Astrocyte (in vitro differentiated cells and primary cell): ENCODE data around the gene SAXO2. TPM values are rescaled to one million over a fixed set of nuclear protein-coding genes. Genes with fewer than 3 reads are reported as not detected.
"Not testable (repeated sequence)": the region's sequence is repeated elsewhere in the genome, so short reads cannot be mapped to it uniquely, and the experiment has no call there.

Source experiments
- DNase-seq: peaks from one replicate; pipeline ENCODE4 v3.0.0-alpha.2; 2010; ENCODE audit warnings: low read depth
- FAIRE-seq: peaks from 2 replicates; lab custom pipeline; 2011; peaks lifted over from hg19 to GRCh38; lab: Jason Lieb, UNC
- H2AFZ ChIP-seq: 2 replicates; pipeline ENCODE4 v1.6.0; 2012; ENCODE audit warnings: low read depth, low read length, inconsistent platforms
- H3K27ac ChIP-seq: 2 replicates; pipeline ENCODE4 v1.5.1; 2011; ENCODE audit warnings: low read depth, low read length, inconsistent platforms
- H3K27me3 ChIP-seq: 2 replicates; pipeline ENCODE4 v1.6.0; 2011; ENCODE audit warnings: low read length, inconsistent platforms; ENCODE audit not compliant: insufficient read depth
- H3K36me3 ChIP-seq: 2 replicates; pipeline ENCODE4 v1.5.1; 2011; ENCODE audit warnings: low read length, inconsistent platforms; ENCODE audit not compliant: insufficient read depth
- H3K4me1 ChIP-seq: 2 replicates; pipeline ENCODE4 v1.5.1; 2011; ENCODE audit warnings: low read length, inconsistent platforms; ENCODE audit not compliant: insufficient read depth
- H3K4me2 ChIP-seq: 2 replicates; pipeline ENCODE4 v1.6.0; 2012; ENCODE audit warnings: low read length, inconsistent platforms
- H3K4me3 ChIP-seq: 2 replicates; pipeline ENCODE4 v1.5.1; 2011; ENCODE audit warnings: low read depth, mild to moderate bottlenecking, low read length, inconsistent platforms; ENCODE audit not compliant: insufficient read depth
- H3K79me2 ChIP-seq: 2 replicates; pipeline ENCODE4 v1.6.0; 2012; ENCODE audit warnings: mild to moderate bottlenecking, low read length, inconsistent platforms; ENCODE audit not compliant: insufficient read depth
- H3K9ac ChIP-seq: 2 replicates; pipeline ENCODE4 v1.6.0; 2012; ENCODE audit warnings: mild to moderate bottlenecking, low read length, inconsistent platforms
- H3K9me3 ChIP-seq: 2 replicates; pipeline ENCODE4 v1.5.1; 2012; ENCODE audit warnings: low read depth, mild to moderate bottlenecking, low read length, inconsistent platforms; ENCODE audit not compliant: insufficient read depth
- H4K20me1 ChIP-seq: 2 replicates; pipeline ENCODE4 v1.6.0; 2012; ENCODE audit warnings: low read length, inconsistent platforms; ENCODE audit not compliant: insufficient read depth
- H3K27ac Mint-ChIP-seq: one replicate; pipeline ENCODE4 v1.8.0; 2021; ENCODE audit warnings: mild to moderate bottlenecking, mixed read lengths; ENCODE audit not compliant: unreplicated experiment
- H3K27me3 Mint-ChIP-seq: one replicate; pipeline ENCODE4 v1.8.0; 2021; ENCODE audit warnings: low read depth, mixed read lengths; ENCODE audit not compliant: unreplicated experiment
- H3K36me3 Mint-ChIP-seq: one replicate; pipeline ENCODE4 v1.8.0; 2021; ENCODE audit warnings: low read depth, mixed read lengths; ENCODE audit not compliant: unreplicated experiment
- H3K4me1 Mint-ChIP-seq: one replicate; pipeline ENCODE4 v1.8.0; 2021; ENCODE audit warnings: low read depth, mixed read lengths; ENCODE audit not compliant: unreplicated experiment
- H3K4me3 Mint-ChIP-seq: one replicate; pipeline ENCODE4 v1.8.0; 2021; ENCODE audit warnings: mild to moderate bottlenecking, moderate library complexity, mixed read lengths; ENCODE audit not compliant: unreplicated experiment
- H3K9me3 Mint-ChIP-seq: one replicate; pipeline ENCODE4 v1.8.0; 2021; ENCODE audit warnings: mild to moderate bottlenecking, mixed read lengths; ENCODE audit not compliant: unreplicated experiment
- CTCF ChIP-seq: IDR thresholded peaks from 2 replicates; pipeline ENCODE4 v1.5.1; 2011; ENCODE audit warnings: low read depth, mild to moderate bottlenecking, inconsistent platforms, low read length, moderate library complexity; ENCODE audit not compliant: insufficient read depth
- total RNA-seq: library from RNA; stranded (reverse); gene quantifications from 2 replicates; pipeline ENCODE4 v1.2.1, GENCODE V29; 2021

The SAXO2 gene
- total RNA-seq, 1 donor from 2014 or later, result 1.2 TPM

GRCh38 chr15:82275410-82275809 lies 12.8 kb downstream of the SAXO2 start:
- no peaks in the 10 kb centered on the region for H3K27me3 ChIP-seq
- H4K20me1 ChIP-seq, result no peaks in the 10 kb centered on the region
- Mint-ChIP-seq H3K4me3 (no peak overlapping the region), H3K36me3 (peaks cover 6% of the 10 kb centered on the region), H3K27ac (no peak overlapping the region), H3K4me1 (no peaks in the 10 kb centered on the region), H3K27me3 (peaks cover 5% of the 10 kb centered on the region), H3K9me3 (peaks cover 7% of the 10 kb centered on the region)
- DNase-seq, result no peak
- no peak overlapping the region for H3K9ac ChIP-seq
- peaks cover 2% of the 10 kb centered on the region for H3K9me3 ChIP-seq
- H2AFZ ChIP-seq, result no peak overlapping the region
- FAIRE-seq, result no peak
- no peak overlapping the region for H3K27ac ChIP-seq
- no peak overlapping the region for H3K4me2 ChIP-seq
- no peak for TF ChIP-seq CTCF
- H3K79me2 ChIP-seq, result no peaks in the 10 kb centered on the region
- H3K36me3 ChIP-seq, result no peaks in the 10 kb centered on the region
- no peaks in the 10 kb centered on the region for H3K4me1 ChIP-seq
- H3K4me3 ChIP-seq, result no peak overlapping the region

GRCh38 chr15:82281276-82281675 lies 18.7 kb downstream of the SAXO2 start:
- H3K36me3 ChIP-seq, H3K4me3 Mint-ChIP-seq, H3K27me3 Mint-ChIP-seq, H3K79me2 ChIP-seq, H3K4me3 ChIP-seq, H3K27ac Mint-ChIP-seq, H3K36me3 Mint-ChIP-seq, DNase-seq, H3K4me2 ChIP-seq, H4K20me1 ChIP-seq, H3K9ac ChIP-seq, H3K27ac ChIP-seq, H3K9me3 Mint-ChIP-seq, H3K27me3 ChIP-seq, H2AFZ ChIP-seq, H3K9me3 ChIP-seq, H3K4me1 ChIP-seq, H3K4me1 Mint-ChIP-seq: not testable (repeated sequence)
- FAIRE-seq, result peak; percentile 94
- TF ChIP-seq CTCF, result peak; percentile 22

- not testable (repeated sequence) for H3K9me3 ChIP-seq, H3K36me3 ChIP-seq, H3K9me3 Mint-ChIP-seq, H3K79me2 ChIP-seq, H2AFZ ChIP-seq, H3K4me2 ChIP-seq, H3K27me3 Mint-ChIP-seq, H3K4me1 Mint-ChIP-seq, H3K4me3 Mint-ChIP-seq, H3K4me1 ChIP-seq, FAIRE-seq, H3K36me3 Mint-ChIP-seq, H4K20me1 ChIP-seq, H3K27ac Mint-ChIP-seq, H3K27ac ChIP-seq, DNase-seq, H3K9ac ChIP-seq, H3K4me3 ChIP-seq, H3K27me3 ChIP-seq
Measured at GRCh38 chr15:82282386-82282785, 19.8 kb downstream of the SAXO2 start.

- not testable (repeated sequence) for H3K9me3 ChIP-seq, H3K4me1 Mint-ChIP-seq, H3K4me3 Mint-ChIP-seq, H3K27me3 ChIP-seq, H3K9me3 Mint-ChIP-seq, DNase-seq, H3K27ac Mint-ChIP-seq, H3K27me3 Mint-ChIP-seq, FAIRE-seq, H3K4me2 ChIP-seq, H2AFZ ChIP-seq, H3K79me2 ChIP-seq, H3K4me3 ChIP-seq, H3K27ac ChIP-seq, H3K4me1 ChIP-seq, H3K36me3 ChIP-seq, H4K20me1 ChIP-seq, H3K36me3 Mint-ChIP-seq, H3K9ac ChIP-seq
Measured at GRCh38 chr15:82284381-82284780, 21.8 kb downstream of the SAXO2 start.

GRCh38 chr15:82286475-82286874 lies 23.9 kb downstream of the SAXO2 start:
- H3K9me3 Mint-ChIP-seq, H3K27ac Mint-ChIP-seq: not testable (repeated sequence)

More at GRCh38 chr15:82286475-82286874, 23.9 kb downstream of the SAXO2 start:
- H3K27me3 ChIP-seq, H4K20me1 ChIP-seq, DNase-seq, H2AFZ ChIP-seq, H3K4me1 ChIP-seq, H3K79me2 ChIP-seq, H3K27ac ChIP-seq, H3K27me3 Mint-ChIP-seq, H3K36me3 Mint-ChIP-seq, H3K4me1 Mint-ChIP-seq, H3K4me3 ChIP-seq, H3K4me3 Mint-ChIP-seq, H3K9me3 ChIP-seq, FAIRE-seq, H3K4me2 ChIP-seq, H3K9ac ChIP-seq, H3K36me3 ChIP-seq: not testable (repeated sequence)
